C4-2B (cell line): ENCODE data around the gene GALK2.
"Not testable (repeated sequence)": the region's sequence is repeated elsewhere in the genome, so short reads cannot be mapped to it uniquely, and the experiment has no call there.

Source experiments
- H3K27ac ChIP-seq: fragments of 450-650 bp; 2 replicates; pipeline ENCODE4 v1.5.1; 2017
- ZFX ChIP-seq: fragments of 450-650 bp; IDR thresholded peaks from 2 replicates; pipeline ENCODE4 v1.6.1; 2017
- TF ChIP-seq, protein P1 (sequence below): fragments of 450-650 bp; conservative IDR thresholded peaks from 2 replicates; pipeline ENCODE4 v1.5.1; 2017; ENCODE audit warnings: mild to moderate bottlenecking

Gene GALK2

DNA sequence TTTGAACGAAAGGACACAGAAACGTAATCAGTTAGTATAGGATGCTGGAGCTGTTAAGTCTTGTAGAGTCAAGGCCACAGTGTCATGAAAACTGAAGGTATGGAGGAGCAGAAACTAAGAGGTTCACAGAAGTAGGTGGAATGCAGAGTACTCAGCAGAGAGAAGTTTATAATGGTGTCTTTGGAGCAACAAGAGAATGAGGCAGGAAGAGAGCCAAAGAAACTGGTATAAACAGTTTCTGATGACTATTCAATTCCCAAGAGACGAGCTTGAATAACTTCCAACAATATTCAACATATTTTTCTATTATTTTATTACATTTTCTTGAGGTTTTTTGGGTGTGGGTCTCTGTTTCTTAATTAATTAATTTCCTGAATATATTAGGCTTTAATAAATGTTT is 29.6 kb downstream of the GALK2 start:
- TF ChIP-seq, protein P1, sequence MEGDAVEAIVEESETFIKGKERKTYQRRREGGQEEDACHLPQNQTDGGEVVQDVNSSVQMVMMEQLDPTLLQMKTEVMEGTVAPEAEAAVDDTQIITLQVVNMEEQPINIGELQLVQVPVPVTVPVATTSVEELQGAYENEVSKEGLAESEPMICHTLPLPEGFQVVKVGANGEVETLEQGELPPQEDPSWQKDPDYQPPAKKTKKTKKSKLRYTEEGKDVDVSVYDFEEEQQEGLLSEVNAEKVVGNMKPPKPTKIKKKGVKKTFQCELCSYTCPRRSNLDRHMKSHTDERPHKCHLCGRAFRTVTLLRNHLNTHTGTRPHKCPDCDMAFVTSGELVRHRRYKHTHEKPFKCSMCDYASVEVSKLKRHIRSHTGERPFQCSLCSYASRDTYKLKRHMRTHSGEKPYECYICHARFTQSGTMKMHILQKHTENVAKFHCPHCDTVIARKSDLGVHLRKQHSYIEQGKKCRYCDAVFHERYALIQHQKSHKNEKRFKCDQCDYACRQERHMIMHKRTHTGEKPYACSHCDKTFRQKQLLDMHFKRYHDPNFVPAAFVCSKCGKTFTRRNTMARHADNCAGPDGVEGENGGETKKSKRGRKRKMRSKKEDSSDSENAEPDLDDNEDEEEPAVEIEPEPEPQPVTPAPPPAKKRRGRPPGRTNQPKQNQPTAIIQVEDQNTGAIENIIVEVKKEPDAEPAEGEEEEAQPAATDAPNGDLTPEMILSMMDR = no peak
- TF ChIP-seq ZFX = no peak
- H3K27ac ChIP-seq = no peak overlapping the region

DNA sequence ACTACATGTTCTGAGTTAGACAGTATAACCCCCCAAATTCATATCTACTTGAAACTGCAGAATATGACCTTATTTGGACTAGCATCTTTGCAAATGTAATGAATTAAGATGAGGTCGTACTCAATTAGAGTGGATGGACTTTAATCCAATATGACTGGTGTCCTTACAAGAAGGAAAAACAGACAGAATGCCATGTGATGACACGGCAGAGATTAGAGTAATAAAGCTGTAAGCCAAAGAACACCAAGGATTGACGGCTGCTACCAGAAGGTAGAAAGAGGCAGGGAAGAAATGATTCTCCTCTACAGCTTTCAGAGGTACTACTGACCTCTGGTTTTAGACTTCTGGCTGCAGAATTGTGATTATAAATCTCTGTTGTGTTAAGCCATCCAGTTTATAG is 30.3 kb downstream of the GALK2 start:
- TF ChIP-seq, protein P1 = no peak
- TF ChIP-seq ZFX = no peak
- no peak overlapping the region for H3K27ac ChIP-seq

DNA sequence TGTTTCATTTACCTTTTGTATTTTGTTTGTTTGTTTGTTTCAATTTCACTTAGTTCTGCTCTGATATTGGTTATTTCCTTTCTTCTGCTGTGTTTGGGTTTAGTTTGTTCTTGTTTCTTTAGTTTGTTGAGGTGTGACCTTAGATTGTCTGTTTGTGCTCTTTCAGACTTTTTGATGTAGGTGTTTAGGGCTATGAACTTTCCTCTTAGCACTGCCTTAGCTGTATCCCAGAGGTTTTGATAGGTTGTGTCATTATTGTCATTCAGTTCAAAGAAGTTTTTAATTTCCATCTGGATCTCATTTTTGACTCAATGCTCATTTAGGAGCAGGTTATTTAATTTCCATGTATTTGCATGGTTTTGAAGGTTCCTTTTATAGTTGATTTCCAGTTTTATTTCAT is 38.1 kb downstream of the GALK2 start:
- not testable (repeated sequence) for H3K27ac ChIP-seq

DNA sequence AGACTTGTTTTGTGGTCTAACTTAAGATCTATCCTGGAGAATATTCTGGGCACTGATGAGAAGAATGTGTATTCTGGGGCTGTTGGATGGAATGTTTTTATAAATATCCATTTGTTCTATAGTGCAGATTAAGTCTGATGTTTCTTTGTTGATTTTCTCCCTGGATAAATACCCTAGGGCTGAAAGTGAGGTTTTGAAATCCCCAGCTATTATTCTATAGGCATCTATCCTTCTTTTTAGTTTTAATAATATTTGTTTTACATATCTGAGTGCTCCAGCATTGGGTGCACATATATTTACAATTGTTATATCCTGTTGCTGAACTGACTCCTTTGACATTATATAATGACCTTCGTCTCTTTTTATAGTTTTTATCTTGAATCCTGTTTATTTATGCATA is 42.9 kb downstream of the GALK2 start:
- no peak for TF ChIP-seq ZFX
- TF ChIP-seq, protein P1 = no peak
- H3K27ac ChIP-seq = no peak overlapping the region

DNA sequence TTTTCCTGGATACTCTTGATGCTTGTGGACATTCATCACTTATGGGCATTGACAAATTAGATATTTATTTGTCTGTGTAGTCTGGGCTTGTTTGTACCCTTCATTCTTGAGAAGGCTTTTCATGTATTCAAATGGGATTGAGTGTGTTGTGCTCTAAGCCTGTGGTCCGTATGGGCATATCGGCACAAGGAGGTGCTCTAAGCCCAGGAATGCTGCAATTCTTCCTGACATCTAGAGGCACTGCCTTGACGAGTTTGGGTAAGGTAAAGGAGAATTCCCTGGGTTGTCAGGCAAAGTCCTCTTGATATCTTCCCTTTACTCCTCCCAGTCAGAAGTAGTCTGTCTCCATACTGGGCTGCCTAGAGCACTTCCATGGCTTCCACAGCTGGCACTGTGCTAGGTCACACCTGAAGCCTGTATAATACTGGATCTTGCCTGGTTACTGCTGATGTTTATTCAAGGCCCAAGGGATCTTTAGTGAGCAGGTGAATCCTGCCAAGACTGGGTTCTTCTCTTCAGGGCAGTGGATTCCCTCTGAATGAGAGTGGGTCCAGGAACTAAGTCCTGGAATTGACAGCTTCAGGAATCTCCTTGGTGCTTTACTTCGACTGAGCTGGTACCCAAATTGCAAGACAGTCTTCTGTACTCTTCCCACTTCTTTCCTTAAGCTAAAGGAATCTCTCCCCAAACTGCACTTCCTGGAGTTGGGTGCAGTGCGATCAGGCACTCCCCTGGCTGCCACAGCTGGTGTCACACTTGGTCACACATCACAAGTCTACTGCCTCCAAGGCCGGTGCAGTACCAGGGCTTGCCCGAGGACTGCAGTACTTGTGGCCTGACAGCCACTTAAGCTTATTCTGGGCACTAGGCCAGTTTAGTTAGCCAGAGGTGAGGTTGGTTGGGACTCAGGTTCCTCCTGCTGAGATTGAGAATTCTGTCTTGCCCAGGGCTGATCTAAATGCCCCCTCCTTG is 46.0 kb downstream of the GALK2 start:
- no peak for TF ChIP-seq ZFX
- TF ChIP-seq, protein P1 = no peak; the same call in 1 of the 2 replicates
- H3K27ac ChIP-seq = no peak overlapping the region

DNA sequence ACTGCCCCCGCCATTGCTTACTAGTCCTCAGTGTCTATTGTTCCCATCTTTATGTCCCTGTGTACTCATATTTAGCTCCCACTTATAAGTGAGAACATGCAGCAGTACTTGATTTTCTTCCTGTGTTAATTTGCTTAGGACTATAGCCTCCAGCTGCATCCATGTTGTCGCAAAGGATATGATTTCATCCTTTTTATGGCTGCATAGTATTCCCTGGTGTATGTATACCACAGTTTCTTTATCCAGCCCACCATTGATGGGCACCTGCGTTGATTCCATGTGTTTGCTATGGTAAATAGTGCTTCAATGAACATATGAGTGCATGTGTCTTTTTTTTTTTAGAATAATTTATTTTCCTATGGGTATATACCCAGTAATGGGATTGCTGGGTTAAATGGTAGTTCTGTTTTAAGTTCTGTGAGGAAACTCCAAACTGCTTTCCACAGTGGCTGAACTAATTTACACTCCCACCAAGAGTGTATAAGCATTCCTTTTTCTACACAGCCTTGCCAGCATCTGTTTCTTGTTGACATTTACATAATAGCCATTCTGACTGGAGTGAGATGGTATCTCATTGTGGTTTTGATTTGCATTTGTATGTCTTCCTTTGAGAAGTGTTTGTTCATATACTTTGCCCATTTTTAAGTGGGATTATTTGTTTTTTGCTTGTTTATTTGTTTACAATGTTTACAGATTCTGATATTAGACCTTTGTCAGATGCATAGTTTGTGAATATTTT is 53.7 kb downstream of the GALK2 start:
- TF ChIP-seq, protein P1 = no peak
- no peak for TF ChIP-seq ZFX
- no peak overlapping the region for H3K27ac ChIP-seq

DNA sequence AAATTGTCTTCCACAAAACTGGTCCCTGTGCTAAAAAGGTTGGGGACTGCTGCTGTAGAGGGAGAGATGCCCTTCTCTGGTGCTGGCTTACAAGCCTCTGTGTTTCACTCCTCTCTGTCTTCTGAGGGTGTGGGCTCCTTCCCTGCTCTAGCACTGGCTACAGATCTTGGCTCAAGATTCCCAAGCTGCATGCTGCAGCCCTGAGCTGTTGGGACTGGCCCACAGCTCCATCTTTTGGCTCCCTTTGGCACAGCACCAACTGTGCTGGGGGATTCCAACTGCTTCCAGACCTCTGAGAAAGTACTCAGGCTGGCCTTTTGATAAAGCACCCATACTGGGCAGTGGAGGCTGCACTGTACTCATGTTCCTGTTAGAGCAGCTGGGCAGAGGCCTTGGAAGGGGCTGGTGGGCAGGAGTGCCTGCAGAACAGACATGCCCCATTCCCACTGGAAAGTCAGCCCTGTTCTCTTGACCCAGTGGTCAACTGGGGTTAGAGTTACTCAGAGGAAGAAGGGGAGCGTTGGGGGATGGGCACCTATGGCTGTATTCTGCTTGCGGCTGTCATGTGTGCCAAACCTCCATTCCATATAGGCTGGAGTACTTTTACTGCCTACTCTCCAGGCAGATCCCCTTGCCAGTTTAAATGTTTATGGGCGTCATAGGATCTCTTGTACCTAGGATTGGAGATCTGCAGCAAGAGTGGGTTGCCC is 55.7 kb downstream of the GALK2 start:
- H3K27ac ChIP-seq = no peak overlapping the region
- no peak for TF ChIP-seq ZFX
- TF ChIP-seq, protein P1 = no peak; the same call in 1 of the 2 replicates
